Measurements from ENCODE around the gene KCP.

The KCP gene

GRCh38 chr7:128932862-128933179 is 22.3 kb upstream of the KCP start:
- TF ChIP-seq CTCF (IDR thresholded peaks at IDR 0.05), result no peak
- no peak for TF ChIP-seq ZFX (IDR thresholded peaks at IDR 0.05; ENCODE audit: borderline replicate concordance)
- H3K27ac ChIP-seq, result no peak overlapping the region

- H3K27ac ChIP-seq, result no peak overlapping the region
- TF ChIP-seq CTCF (IDR thresholded peaks at IDR 0.05), result no peak
- no peak for TF ChIP-seq ZFX (IDR thresholded peaks at IDR 0.05; ENCODE audit: borderline replicate concordance)
Observed at GRCh38 chr7:128931965-128932861, 21.7 kb upstream of the KCP start.

- no peak for TF ChIP-seq CTCF (IDR thresholded peaks at IDR 0.05)
- no peak for TF ChIP-seq ZFX (IDR thresholded peaks at IDR 0.05; ENCODE audit: borderline replicate concordance)
- H3K27ac ChIP-seq, result no peak overlapping the region
Observed at GRCh38 chr7:128931190-128931798, 20.8 kb upstream of the KCP start.

GRCh38 chr7:128928882-128929788 is 18.6 kb upstream of the KCP start:
- TF ChIP-seq ZFX (IDR thresholded peaks at IDR 0.05; ENCODE audit: borderline replicate concordance), result no peak
- TF ChIP-seq CTCF (IDR thresholded peaks at IDR 0.05), result no peak
- no peak overlapping the region for H3K27ac ChIP-seq

- H3K27ac ChIP-seq, result no peak overlapping the region
- TF ChIP-seq CTCF (IDR thresholded peaks at IDR 0.05) (no peak), ZFX (IDR thresholded peaks at IDR 0.05; ENCODE audit: borderline replicate concordance) (no peak)
Observed at GRCh38 chr7:128928159-128928813, 17.8 kb upstream of the KCP start.

- H3K27ac ChIP-seq, result no peak overlapping the region
- TF ChIP-seq CTCF (IDR thresholded peaks at IDR 0.05), result no peak
- TF ChIP-seq ZFX (IDR thresholded peaks at IDR 0.05; ENCODE audit: borderline replicate concordance), result no peak
Observed at GRCh38 chr7:128924707-128925588, 14.4 kb upstream of the KCP start.

Measured in 22Rv1 (cell line).